HepG2 (cell line): Measurements from ENCODE around the gene MYCBPAP. TPM values are rescaled to one million over a fixed set of nuclear protein-coding genes. Genes with fewer than 3 reads are reported as not detected.

Experiments used
- AFF4 ChIP-seq: sonication (generic); formaldehyde crosslinking; IDR thresholded peaks from 2 replicates; pipeline ENCODE4 v1.4.0; 2020; ENCODE audit warnings: missing genetic modification reagents
- CCAR2 ChIP-seq: fragments of 200-400 bp; formaldehyde crosslinking; optimal IDR thresholded peaks from 2 replicates; pipeline ENCODE3; 2018; ENCODE audit warnings: low read depth, mild to moderate bottlenecking, low read length, moderate library complexity
- ETV5 ChIP-seq: IDR thresholded peaks from 2 replicates; pipeline ENCODE4 v1.6.1; 2018; ENCODE audit warnings: missing biosample characterization, missing genetic modification reagents, inconsistent platforms, borderline replicate concordance
- FOSL2 ChIP-seq: sonication (generic); formaldehyde crosslinking; IDR thresholded peaks from 2 replicates; pipeline ENCODE4 v1.4.0; 2020; ENCODE audit warnings: missing genetic modification reagents
- GABPA ChIP-seq, 2 experiments: IDR thresholded peaks; 2 replicates each; pipeline ENCODE4 v1.6.1; 2011 to 2016; ENCODE audit warnings: low read depth in 2 of 2, low read length in 1 of 2, missing biosample characterization in 1 of 2, missing genetic modification characterization in 1 of 2
- GTF3A ChIP-seq: sonication (generic); formaldehyde crosslinking; conservative IDR thresholded peaks from 2 replicates; pipeline ENCODE4 v1.4.0; 2020; ENCODE audit warnings: mild to moderate bottlenecking, missing genetic modification reagents
- IRF1 ChIP-seq: sonication (generic); formaldehyde crosslinking; IDR thresholded peaks from 2 replicates; pipeline ENCODE4 v1.4.0; 2020; ENCODE audit warnings: low read depth, mild to moderate bottlenecking, missing genetic modification reagents
- NR0B2 ChIP-seq: sonication (generic); formaldehyde crosslinking; IDR thresholded peaks from 2 replicates; pipeline ENCODE4 v1.4.0; 2020; ENCODE audit warnings: mild to moderate bottlenecking, missing genetic modification reagents
- PBX2 ChIP-seq: IDR thresholded peaks from 2 replicates; pipeline ENCODE4 v1.6.1; 2016; ENCODE audit warnings: control low read depth
- PRDM4 ChIP-seq: sonication (generic); formaldehyde crosslinking; IDR thresholded peaks from 2 replicates; pipeline ENCODE4 v1.9.0; 2021; ENCODE audit warnings: missing genetic modification reagents, borderline replicate concordance
- RFX3 ChIP-seq: IDR thresholded peaks from 2 replicates; pipeline ENCODE4 v1.6.1; 2016; ENCODE audit warnings: missing biosample characterization, missing genetic modification reagents
- SMYD3 ChIP-seq: sonication (generic); formaldehyde crosslinking; IDR thresholded peaks from 2 replicates; pipeline ENCODE4 v1.8.1; 2023; ENCODE audit warnings: mild to moderate bottlenecking, missing genetic modification reagents
- STAG1 ChIP-seq: sonication (generic); formaldehyde crosslinking; IDR thresholded peaks from 2 replicates; pipeline ENCODE4 v1.4.0; 2020; ENCODE audit warnings: missing genetic modification reagents
- ZFP82 ChIP-seq: sonication (generic); formaldehyde crosslinking; IDR thresholded peaks from 2 replicates; pipeline ENCODE4 v1.5.1; 2020; ENCODE audit warnings: mild to moderate bottlenecking, missing genetic modification reagents, borderline replicate concordance
- ZFX ChIP-seq: sonication (generic); formaldehyde crosslinking; IDR thresholded peaks from 2 replicates; pipeline ENCODE4 v1.4.0; 2020; ENCODE audit warnings: mild to moderate bottlenecking, low read depth, missing genetic modification reagents, moderate library complexity
- ZNF3 ChIP-seq: IDR thresholded peaks from 2 replicates; pipeline ENCODE4 v1.7.0; 2017; ENCODE audit warnings: inconsistent platforms
- ZNF629 ChIP-seq: sonication (generic); formaldehyde crosslinking; conservative IDR thresholded peaks from 2 replicates; pipeline ENCODE4 v1.5.0; 2020; ENCODE audit warnings: missing genetic modification reagents
- ZSCAN29 ChIP-seq: sonication (generic); formaldehyde crosslinking; conservative IDR thresholded peaks from 2 replicates; pipeline ENCODE4 v1.4.0; 2020; ENCODE audit warnings: mild to moderate bottlenecking, missing genetic modification reagents
- polyA plus RNA-seq, 8 experiments: library from polyadenylated mRNA; depleted of rRNA in 3 of 8; stranded (reverse) in 7 of 8; unstranded in 1 of 8; fragments of >200 nt; fragmentation: Illumina TruSeq in 4 of 8; extraction: Trizol in 4 of 8; gene quantifications; 2 replicates each; pipeline versions ENCODE4 v1.2.1 to v1.2.3, GENCODE V29; 2011 to 2016; ENCODE audit warnings: low read depth in 4 of 8, missing spikeins in 1 of 8, mixed read lengths in 1 of 8; ENCODE audit not compliant: insufficient read depth in 1 of 8
- total RNA-seq, 5 experiments: library from RNA; depleted of rRNA; stranded (reverse); fragments of >200 nt; fragmentation: Illumina TruSeq; extraction: Trizol; gene quantifications; 2 replicates each; pipeline ENCODE4 v1.2.3, GENCODE V29; 2016; ENCODE audit warnings: low read depth in 1 of 5

MYCBPAP gene
- total and polyA plus RNA-seq, 2 of the 13 experiments (the other 11 are each of a cell fraction or from before 2014, with no cell fraction given), result 0.22 to 0.24 TPM

- TF ChIP-seq AFF4 (CRISPR knock-in tag), result no peak
- no peak for TF ChIP-seq ETV5 (CRISPR knock-in tag)
- TF ChIP-seq GABPA (IDR thresholded peaks at IDR 0.05; ENCODE audit: low read depth, low read length), result no peak
- TF ChIP-seq GABPA (CRISPR knock-in tag; IDR thresholded peaks at IDR 0.05; ENCODE audit: low read depth), result no peak
- 0 out of 2 replicates have a peak, but pooled peaks have one; percentile 16 for TF ChIP-seq PBX2 (CRISPR knock-in tag)
- TF ChIP-seq ZSCAN29 (CRISPR knock-in tag), result no peak
- TF ChIP-seq GTF3A, result no peak
- no peak for TF ChIP-seq RFX3 (CRISPR knock-in tag)
- no peak for TF ChIP-seq NR0B2 (CRISPR knock-in tag)
- TF ChIP-seq ZNF629, result peak; percentile 68
- no peak for TF ChIP-seq ZFP82 (CRISPR knock-in tag)
- peak; percentile 83 for TF ChIP-seq ZFX
- TF ChIP-seq IRF1 (CRISPR knock-in tag), result no peak
- no peak for TF ChIP-seq SMYD3 (CRISPR knock-in tag)
- no peak for TF ChIP-seq ZNF3 (CRISPR knock-in tag)
- no peak for TF ChIP-seq STAG1 (CRISPR knock-in tag)
- 0 out of 2 replicates have a peak, but pooled peaks have one; percentile 21 for TF ChIP-seq FOSL2
- TF ChIP-seq PRDM4, result no peak
- no peak for TF ChIP-seq CCAR2
Observed at GRCh38 chr17:50538549-50539410, 30.5 kb downstream of the MYCBPAP start (continued).
